NB4 (cell line): ENCODE results near the gene LRRTM4.

ENCODE experiments used
- MAX ChIP-seq: IDR thresholded peaks from 2 replicates; pipeline ENCODE4 v1.6.1; 2011; ENCODE audit warnings: low read depth, low read length
- POLR2A ChIP-seq: IDR thresholded peaks from 2 replicates; pipeline ENCODE4 v1.6.1; 2011; ENCODE audit warnings: mild to moderate bottlenecking; ENCODE audit not compliant: insufficient read length; ENCODE audit errors: extremely low read depth
- TF ChIP-seq, protein P1 (sequence below): IDR thresholded peaks from one replicate; pipeline ENCODE4 v1.5.1; 2012; ENCODE audit warnings: low read depth, low read length

DNA sequence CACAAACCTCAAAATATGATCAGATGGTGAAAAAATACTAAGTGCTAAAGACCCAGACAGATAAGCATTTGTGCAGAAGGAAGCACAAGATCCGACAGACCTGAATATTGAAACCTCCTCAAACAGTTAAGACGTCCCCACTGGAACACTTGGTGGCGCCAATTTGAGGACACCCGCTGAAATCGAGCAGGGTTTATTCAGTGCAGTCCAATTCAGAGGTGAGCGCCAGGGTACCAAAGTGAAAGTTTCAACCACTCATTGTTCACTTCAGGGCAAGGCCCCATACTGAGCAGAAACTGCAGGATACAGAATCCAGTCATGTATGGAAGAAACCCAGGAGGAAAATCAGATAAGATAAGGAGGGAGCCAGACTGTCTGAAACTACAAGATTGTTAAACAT is 417.6 kb downstream of the LRRTM4 start:
- TF ChIP-seq, protein P1, sequence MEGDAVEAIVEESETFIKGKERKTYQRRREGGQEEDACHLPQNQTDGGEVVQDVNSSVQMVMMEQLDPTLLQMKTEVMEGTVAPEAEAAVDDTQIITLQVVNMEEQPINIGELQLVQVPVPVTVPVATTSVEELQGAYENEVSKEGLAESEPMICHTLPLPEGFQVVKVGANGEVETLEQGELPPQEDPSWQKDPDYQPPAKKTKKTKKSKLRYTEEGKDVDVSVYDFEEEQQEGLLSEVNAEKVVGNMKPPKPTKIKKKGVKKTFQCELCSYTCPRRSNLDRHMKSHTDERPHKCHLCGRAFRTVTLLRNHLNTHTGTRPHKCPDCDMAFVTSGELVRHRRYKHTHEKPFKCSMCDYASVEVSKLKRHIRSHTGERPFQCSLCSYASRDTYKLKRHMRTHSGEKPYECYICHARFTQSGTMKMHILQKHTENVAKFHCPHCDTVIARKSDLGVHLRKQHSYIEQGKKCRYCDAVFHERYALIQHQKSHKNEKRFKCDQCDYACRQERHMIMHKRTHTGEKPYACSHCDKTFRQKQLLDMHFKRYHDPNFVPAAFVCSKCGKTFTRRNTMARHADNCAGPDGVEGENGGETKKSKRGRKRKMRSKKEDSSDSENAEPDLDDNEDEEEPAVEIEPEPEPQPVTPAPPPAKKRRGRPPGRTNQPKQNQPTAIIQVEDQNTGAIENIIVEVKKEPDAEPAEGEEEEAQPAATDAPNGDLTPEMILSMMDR: no peak
- TF ChIP-seq POLR2A: no peak
- TF ChIP-seq MAX: no peak
